Stimulated activated CD4-positive, alpha-beta T cell treated with anti-CD3 and anti-CD28 coated beads, Interleukin-12 subunit alpha, Interleukin-12 subunit beta, amount 100 ng/mL, for 48 hours (primary cell): ENCODE measurements around the gene DCDC2C.

ENCODE experiments used
- DNase-seq, 3 donors: peaks; one replicate each; pipeline ENCODE4 v3.0.0-alpha.2; 2020; ENCODE audit warnings: low read depth in 2 of 3, low spot score in 1 of 3

Gene DCDC2C

DNA sequence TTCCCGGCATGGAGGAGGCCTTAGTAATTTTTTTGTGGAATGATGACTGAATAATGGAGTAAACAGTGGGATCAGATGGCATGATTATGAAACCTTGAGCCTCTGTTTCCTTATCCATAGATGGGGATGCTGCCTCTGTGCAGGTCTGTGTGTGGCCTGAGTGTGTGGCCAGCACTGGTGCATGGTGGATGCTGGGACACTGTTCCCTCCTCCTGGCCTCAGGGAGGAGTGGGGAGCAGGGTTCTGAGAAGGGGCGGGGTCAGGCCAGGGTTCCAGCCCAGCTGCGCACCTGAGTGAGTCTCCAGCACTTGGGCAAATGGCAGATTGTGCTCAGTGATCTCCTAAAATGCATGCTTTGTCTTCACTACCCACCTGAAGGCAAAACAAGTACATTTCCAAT, 66.4 kb downstream of the DCDC2C start:
- DNase-seq: no peak

DNA sequence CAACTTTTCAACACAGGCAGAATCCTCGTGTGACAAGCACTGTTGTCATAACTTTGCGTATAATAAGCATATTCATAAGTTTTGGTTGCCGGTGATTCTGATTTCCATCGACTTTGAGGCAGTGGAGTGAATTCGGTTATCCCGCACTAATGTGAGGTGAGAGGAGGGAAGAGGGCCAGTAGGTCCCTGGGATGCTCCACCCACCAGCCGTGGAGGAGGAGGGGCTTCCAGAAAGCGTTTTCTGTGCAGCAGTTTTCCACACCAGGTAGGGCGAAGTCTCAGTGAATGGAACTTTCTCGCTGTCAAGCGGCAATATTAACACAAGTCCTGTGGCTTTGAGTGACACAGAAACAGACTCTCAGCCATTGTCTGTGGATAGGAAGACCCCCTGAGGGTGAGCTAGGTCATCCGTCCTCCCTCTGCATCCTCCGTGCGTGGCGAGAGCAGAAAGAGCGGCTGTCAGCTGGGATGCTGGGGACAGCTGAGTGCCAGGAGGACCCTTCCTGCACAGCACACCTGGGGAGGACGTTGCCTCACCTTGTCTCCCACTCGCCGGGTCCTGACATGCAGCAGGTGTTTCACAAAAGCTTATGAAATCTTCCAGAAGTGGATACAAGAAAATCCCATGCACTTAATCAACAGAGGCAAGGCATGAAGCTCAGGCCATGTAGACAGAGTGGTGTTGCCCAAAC, 67.5 kb downstream of the DCDC2C start:
- no peak for DNase-seq

DNA sequence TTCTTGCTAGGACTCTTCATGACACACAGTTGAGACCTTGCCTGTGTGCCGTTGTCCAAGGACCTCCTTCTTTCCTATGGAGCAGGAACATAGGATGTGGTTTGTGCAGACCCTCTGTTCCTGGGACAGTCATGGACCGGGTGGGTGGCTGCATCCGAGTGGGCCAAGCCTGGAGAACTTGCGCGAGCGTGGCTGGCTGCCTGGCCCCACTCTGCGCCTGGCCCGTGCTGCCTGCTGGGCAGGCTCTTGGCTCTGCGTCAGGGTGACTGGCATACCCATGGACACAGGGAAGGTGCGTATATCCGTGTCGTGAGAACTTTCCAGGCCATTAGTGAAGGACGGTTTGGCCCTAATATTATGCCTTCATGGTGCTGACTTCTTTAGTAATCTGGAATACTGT, 68.2 kb downstream of the DCDC2C start:
- no peak for DNase-seq

DNA sequence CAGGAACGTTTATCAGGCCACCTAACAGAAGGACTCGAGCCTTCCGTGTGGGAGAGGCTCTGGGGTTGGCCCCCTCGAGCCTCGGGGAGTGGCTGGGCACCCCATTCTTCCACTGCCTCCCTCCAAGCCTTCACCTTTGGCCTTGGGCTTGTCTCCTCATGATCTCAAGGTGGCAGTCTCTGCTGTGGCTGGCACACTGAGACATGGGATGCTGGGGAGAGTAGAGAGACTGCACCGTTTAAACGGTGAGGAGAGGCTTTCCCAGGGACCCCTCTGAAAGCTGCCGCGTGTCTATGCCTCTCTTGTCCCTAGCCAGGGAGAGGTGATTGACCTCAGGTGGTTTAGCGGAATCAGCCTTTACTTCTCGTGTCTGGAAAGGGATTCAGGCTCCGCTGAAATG, 71.0 kb downstream of the DCDC2C start:
- no peak for DNase-seq

GRCh38 chr2:3776311-3776710, 72.9 kb downstream of the DCDC2C start:
- no peak for DNase-seq

DNA sequence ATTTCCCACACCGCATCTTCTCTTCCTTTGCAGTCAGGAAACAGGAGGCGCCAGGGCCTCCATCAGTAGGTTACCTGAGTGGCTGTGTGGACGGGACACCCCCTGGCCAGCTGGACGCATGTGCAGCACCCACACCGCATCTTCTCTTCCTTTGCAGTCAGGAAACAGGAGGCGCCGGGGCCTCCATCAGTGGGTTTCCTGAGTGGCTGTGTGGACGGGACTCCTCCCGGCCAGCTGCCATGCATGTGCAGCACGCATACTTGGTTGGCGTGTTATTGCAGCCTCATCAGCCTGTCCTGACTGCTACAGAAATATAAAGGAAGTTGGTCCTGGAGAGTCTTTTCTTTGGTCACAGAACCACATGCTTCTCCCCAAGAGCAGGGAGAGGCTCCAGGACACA, 74.6 kb downstream of the DCDC2C start:
- no peak for DNase-seq

DNA sequence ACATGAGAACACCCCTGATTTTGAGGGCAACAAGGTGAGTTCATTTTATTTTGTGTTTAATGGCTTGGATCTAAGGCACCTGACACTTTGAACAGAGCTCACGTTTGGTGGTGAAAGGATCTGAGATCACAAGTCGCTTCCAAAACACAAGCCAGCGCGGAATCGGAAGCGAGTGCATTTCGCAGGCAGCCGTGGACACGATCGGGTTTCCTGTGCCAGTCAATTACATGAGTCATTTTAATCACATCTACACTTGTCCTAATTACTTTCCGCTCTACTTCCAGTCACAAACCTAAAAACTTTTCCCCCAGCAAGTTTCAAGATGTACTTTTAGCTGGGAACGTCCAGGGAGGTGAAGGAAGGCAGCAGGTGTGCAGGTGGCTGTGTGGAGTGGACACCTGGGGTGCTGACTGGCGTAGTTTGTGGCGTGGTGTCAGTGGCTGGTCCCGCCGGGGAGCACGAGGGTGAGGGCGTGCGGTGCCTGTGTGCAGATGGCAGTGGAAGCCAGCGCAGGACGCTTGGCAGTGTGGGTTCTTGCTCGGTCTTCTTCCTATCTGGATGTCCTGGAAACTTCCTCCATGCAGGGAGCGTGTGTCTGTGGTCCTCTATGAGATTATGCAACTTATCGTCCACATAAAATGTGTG, 75.6 kb downstream of the DCDC2C start:
- DNase-seq: no peak

DNA sequence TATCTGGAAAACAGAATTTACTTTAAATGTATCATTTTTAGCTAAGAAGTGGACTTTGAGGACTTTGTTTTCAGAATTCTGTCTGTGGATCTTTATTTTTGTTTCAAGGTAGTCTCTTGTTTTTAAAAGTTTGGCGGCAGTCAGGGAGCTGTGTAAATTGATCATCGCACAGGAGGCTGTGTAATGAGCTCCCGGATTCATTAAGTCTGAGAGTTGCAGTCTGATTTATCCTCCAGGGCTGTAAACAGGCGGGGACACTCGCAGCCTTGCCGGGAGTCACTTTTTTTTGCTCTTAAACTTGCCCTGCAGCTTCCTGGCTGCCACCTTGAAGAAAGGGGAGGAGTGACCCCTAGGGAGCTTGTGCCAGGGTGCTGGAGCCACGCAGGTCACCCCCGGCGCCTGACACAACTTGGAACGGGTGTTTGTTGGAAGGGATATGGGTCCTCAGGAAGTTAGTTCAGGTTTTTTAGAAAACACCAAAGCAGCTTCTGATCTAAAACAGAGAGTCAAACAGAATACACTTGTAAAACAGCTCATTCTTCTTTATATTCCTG, 76.2 kb downstream of the DCDC2C start:
- DNase-seq: no peak

GRCh38 chr2:3780477-3781402, 77.4 kb downstream of the DCDC2C start:
- DNase-seq: peak; percentile 36 to 55 (median 42)

DNA sequence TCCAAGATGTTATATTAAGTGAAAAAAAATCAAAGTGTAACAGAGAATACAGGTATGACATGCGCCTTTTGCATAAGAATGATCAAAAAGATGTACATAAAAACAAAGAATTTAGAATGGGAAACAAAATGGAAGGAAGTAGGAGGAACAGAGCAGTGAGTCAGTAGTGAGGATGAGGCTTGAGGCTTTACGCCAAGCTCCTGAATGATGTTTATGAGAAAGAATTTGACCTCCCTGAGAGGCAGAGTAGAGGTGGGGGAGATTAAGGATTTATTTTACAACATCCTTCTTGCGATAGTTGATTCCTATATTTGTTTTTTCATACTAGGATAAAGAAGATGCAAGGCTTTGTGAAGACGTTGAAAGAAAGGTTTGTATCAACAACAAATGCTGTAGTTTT, 81.4 kb downstream of the DCDC2C start:
- DNase-seq: no peak

DNA sequence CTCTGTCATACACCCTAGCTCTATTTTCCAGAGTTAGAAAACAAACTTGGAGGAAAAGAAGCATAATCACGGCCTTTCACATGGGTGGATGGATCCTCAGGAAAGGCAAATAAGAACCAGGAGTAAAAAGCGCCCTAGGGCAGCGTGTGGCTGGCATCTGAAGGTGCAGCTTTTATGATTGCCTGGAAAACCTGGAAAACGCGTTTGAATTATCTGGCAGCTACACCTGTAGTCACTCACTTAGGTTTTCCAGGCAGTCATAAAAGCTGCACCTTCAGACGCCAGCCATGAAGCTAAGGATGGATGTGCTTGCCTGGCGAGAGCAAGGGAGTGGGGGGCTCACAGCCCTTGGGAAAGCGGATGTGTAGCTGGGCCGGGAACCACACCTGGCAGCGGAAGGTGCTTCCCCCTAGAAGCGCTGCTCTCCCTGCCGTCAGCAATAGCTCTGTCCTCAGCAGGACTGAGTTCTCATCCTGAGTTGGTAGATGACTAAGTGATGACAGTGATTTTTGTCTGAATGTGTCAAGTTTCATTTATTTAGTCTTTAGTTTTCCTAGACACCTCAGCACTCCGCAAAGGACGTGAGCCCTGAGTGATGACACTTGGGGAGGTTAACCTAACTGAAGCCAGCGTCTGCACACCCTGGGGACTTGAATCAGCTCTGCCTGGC, 82.0 kb downstream of the DCDC2C start:
- no peak for DNase-seq

DNA sequence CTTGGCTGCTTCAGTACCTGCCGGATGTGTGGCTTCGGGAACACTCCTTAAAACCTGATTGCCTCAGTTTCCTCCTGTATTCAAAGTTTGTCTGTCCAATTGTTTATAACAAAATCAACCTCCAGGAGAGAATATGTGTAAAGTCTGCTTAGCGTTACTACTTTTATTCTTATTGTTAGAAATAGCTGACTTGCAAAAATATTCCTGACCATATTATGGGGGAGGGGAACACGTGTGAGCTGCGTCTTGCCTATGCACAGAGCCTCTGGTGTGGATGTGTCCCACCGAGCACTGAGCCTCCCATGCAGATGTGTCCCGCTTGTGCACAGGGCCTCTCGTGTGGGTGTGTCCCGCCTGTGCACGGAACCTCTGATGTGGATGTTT, 82.5 kb downstream of the DCDC2C start:
- DNase-seq: no peak

- no peak for DNase-seq
Observed at GRCh38 chr2:3787768-3788167, 84.4 kb downstream of the DCDC2C start.

DNA sequence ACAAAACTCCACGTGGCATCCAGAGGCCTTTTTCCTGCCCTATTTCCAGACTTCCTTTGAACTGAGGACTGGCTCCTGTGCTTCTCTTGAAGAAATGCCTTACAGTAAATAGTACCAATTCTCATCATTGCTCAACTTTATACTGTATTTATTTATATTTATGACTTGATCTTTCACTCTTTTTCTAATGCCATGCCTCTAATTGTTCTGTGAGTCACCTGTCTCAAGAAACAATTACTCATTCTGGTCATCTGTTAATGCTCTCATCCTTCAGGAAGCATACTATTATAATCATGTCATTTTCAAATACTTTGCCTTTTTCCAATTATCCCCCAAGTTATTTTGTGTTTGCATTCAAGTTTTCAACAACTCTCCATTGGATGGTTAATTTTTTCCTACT, 85.9 kb downstream of the DCDC2C start:
- no peak for DNase-seq

DNA sequence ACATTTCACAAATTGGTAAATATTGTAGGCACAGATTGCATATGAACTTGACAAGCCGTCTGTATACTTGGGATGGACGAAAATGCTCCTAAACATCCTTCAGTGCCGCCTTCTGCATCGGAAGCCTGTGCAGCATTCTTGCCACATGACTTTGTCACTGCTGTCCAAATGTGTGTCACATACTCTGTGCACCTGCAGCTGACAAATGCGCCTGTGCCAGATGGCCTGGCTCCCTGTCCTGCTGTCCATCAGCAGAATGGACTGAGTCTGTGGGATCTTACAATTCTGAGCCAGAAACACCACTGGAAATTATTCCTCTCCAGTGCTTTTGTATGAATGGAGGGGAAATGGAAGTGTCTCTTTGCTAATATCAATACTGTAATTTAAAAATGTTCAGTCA, 89.9 kb downstream of the DCDC2C start:
- no peak for DNase-seq

GRCh38 chr2:3801506-3801905, 98.1 kb downstream of the DCDC2C start:
- DNase-seq: no peak

DNA sequence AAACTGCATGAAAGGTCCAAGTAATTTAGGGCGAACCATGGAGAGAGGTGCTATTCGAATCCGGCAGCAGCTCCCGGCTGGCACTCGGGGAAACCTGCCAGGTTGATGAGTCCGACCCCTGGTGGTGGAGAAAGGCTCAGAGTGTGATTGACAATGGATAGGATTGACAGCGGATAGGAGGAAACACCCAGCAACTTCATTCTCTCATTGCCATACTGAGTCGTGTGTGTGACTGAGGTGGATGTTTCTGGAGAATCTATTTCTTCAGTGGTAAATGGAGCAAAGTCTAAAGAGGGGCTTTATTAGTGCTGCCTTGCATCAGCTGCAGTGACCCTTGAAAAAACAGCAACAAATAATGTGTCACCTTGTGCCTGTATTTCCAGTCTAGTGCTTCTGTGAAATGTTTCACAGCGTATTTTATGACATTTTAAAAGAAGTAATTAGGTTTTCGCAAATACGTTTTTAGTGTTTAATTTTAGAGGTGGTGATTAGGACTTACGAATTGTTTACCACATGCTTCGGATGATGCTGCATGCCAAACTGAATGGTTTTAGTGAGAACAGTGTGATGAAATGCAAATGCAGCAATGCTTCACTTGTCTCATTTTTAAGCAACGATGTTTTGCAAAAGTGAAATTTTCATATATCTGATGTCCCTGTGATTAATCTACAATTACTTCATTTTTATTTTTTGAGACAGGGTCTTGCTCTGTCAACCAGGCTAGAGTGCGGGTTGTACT, 102.0 kb downstream of the DCDC2C start:
- DNase-seq: no peak

DNA sequence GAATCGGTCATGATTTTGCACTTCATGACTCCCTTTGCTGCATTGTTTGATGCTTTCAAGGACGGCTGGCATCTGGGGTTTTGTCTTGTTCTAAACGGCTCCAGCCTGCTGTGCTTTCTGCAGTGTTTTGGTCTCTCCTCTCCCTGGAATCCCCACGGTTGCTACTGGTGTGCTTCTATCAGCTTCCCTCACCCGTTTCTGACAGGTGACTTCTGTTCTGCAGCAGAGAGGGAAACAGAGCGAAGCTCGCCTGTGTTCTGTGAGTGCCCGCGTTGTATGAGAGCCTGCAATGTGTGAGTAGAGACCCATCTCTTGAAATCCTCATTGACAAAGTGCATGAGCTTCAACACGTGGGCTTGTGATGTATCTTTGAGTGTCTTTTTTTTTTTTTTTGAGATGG, 102.8 kb downstream of the DCDC2C start:
- no peak for DNase-seq

GRCh38 chr2:3806730-3807129, 103.4 kb downstream of the DCDC2C start:
- no peak for DNase-seq

DNA sequence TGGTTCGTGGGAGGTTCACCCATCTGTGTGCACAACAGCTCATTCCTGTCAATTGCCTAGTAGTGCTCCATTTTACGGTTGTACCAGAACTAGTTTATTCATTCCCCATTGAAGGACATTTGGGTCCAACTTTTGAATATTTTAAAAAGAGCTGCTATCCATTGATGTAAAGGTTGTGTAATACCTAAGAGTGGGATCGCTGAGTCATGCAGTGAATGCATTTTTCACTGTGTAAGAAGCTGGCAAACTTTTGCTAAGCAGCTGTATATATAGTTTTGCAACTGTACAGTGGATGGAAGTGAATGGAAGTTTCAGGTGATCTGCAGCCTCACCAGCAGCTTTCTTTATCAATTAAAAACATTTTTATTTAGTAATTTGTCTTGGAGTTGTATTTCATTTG, 104.5 kb downstream of the DCDC2C start:
- no peak for DNase-seq
